ENCODE results near the gene BBOX1.

DNA sequence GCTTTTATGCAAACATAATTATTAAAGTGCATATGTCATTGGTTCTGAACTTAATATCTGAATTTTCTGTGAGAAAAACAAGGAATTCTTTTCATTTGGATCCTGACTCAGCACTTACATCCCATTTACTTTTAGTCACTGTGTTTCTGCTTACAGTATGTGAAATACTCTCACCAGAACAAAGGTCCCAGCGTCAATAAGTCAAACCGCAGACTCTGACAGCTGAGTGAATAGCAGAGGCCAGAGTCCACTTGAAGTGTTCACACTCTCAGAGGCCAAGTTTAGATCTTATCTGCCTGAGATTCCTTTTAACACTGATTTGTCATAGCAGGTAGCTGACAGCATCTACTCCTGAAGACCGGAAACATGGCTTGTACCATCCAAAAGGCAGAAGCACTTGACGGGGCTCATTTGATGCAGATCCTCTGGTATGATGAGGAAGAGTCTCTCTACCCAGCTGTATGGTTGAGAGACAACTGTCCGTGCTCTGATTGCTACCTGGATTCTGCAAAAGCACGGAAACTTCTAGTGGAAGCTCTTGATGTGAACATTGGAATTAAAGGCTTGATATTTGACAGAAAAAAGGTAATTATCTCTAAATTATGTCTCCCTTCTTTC lies 14.6 kb downstream of the BBOX1 start:
- TF ChIP-seq, protein P1, sequence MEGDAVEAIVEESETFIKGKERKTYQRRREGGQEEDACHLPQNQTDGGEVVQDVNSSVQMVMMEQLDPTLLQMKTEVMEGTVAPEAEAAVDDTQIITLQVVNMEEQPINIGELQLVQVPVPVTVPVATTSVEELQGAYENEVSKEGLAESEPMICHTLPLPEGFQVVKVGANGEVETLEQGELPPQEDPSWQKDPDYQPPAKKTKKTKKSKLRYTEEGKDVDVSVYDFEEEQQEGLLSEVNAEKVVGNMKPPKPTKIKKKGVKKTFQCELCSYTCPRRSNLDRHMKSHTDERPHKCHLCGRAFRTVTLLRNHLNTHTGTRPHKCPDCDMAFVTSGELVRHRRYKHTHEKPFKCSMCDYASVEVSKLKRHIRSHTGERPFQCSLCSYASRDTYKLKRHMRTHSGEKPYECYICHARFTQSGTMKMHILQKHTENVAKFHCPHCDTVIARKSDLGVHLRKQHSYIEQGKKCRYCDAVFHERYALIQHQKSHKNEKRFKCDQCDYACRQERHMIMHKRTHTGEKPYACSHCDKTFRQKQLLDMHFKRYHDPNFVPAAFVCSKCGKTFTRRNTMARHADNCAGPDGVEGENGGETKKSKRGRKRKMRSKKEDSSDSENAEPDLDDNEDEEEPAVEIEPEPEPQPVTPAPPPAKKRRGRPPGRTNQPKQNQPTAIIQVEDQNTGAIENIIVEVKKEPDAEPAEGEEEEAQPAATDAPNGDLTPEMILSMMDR (IDR thresholded peaks at IDR 0.05): no peak
- TF ChIP-seq POLR2AphosphoS5 (IDR thresholded peaks at IDR 0.05; ENCODE audit: low read depth, low read length) (no peak), SIN3A (IDR thresholded peaks at IDR 0.05; ENCODE audit: borderline replicate concordance, insufficient read depth, low read depth, low read length) (no peak), TCF7L2 (IDR thresholded peaks at IDR 0.05; ENCODE audit: low read depth, low read length) (no peak)
